Thyroid gland (tissue), 4 donors: Measurements from ENCODE around the gene TNS2. TPM values are rescaled to one million over a fixed set of nuclear protein-coding genes. Genes with fewer than 3 reads are reported as not detected.

Source experiments
- DNase-seq, 2 donors: peaks; one replicate each; pipeline ENCODE4 v3.0.0-alpha.2; 2019
- H3K27ac ChIP-seq, 3 donors: fragments of 200-600 bp; sonication (generic); 1 replicate in 2 of 3; 2 replicates in 1 of 3; pipeline ENCODE4 v1.5.1; 2016 to 2019; ENCODE audit warnings: mild to moderate bottlenecking in 1 of 3, moderate library complexity in 1 of 3
- H3K27me3 ChIP-seq: fragments of 200-600 bp; sonication (generic); one replicate; pipeline ENCODE4 v1.5.1; 2019
- H3K36me3 ChIP-seq, 2 donors: fragments of 200-600 bp; sonication (generic); one replicate each; pipeline ENCODE4 v1.5.1; 2016 to 2019
- H3K4me1 ChIP-seq, 2 donors: fragments of 200-600 bp; sonication (generic); one replicate each; pipeline ENCODE4 v1.5.1; 2017 to 2019
- H3K4me3 ChIP-seq, 3 donors: fragments of 200-600 bp; sonication (generic); replicated peaks in 1 of 3; 1 replicate in 2 of 3; 2 replicates in 1 of 3; pipeline ENCODE4 v1.5.1; 2016; ENCODE audit warnings: mild to moderate bottlenecking in 1 of 3
- H3K9me3 ChIP-seq: fragments of 200-600 bp; sonication (generic); one replicate; pipeline ENCODE4 v1.5.1; 2017
- POLR2A ChIP-seq, 2 donors: fragments of 450-650 bp; IDR thresholded peaks; one replicate each; pipeline ENCODE4 v1.6.1; 2017; ENCODE audit warnings: antibody characterized with exemption in 2 of 2, mild to moderate bottlenecking in 2 of 2, moderate library complexity in 1 of 2
- WGBS, 2 donors: methylation state at CpG; one replicate each; pipeline ENCODE4 v1.1.5; 2017; 5-methylcytosine and 5-hydroxymethylcytosine counted together
- intact Hi-C: fragments of 100-400 bp; cut with DNase I; formaldehyde crosslinking; loops from one replicate; pipeline ENCODE4 v1.15.1; 2023
- total RNA-seq, 4 donors: library from RNA; depleted of rRNA; stranded (reverse); fragments of >200 nt; gene quantifications; one replicate each; pipeline ENCODE4 v1.2.3, GENCODE V29; 2016
- TF ChIP-seq, protein P1 (sequence below), 6 experiments: fragments of 200-600 bp in 3 of 6; fragments of 450-650 bp in 3 of 6; sonication (generic) in 3 of 6; IDR thresholded peaks; one replicate each; pipeline ENCODE4 v1.5.1; 2016 to 2019; ENCODE audit warnings: antibody characterized with exemption in 6 of 6, mild to moderate bottlenecking in 2 of 6, inconsistent platforms in 1 of 6, moderate library complexity in 1 of 6

TNS2 gene
- total RNA-seq, 4 donors from 2014 or later: 86.7 to 179 (median 114) TPM

DNA sequence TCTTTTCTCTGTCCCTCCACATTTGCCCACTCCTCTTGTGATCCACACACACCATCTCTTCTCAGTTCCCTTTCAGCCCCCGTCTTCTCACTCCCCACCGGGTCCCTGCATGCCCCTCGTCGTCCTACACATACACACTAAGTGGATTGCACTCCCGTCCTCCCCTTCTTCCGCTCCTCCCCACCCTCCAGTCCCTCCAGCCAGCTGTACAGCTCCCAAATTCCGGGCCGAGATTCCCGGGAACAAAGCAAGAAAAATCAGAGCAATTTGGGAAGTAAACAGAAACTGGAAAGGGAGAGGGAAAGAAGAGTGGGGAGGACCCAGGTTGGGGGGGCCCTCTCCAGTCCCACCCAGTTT, 47.3 kb downstream of the TNS2 start:
- Histone ChIP-seq H3K36me3 (no peaks in the 10 kb centered on the region), H3K4me1 (peaks cover 13 to 34% of the 10 kb centered on the region in 2 donors), H3K4me3 (peak overlapping the region in 2 of 3 donors; percentile 17 to 40), H3K9me3 (no peaks in the 10 kb centered on the region), H3K27ac (peak overlapping the region; percentile 59 to 76 (median 72)), H3K27me3 (no peaks in the 10 kb centered on the region)
- no peak for TF ChIP-seq POLR2A (IDR thresholded peaks at IDR 0.05)
- TF ChIP-seq, protein P1, sequence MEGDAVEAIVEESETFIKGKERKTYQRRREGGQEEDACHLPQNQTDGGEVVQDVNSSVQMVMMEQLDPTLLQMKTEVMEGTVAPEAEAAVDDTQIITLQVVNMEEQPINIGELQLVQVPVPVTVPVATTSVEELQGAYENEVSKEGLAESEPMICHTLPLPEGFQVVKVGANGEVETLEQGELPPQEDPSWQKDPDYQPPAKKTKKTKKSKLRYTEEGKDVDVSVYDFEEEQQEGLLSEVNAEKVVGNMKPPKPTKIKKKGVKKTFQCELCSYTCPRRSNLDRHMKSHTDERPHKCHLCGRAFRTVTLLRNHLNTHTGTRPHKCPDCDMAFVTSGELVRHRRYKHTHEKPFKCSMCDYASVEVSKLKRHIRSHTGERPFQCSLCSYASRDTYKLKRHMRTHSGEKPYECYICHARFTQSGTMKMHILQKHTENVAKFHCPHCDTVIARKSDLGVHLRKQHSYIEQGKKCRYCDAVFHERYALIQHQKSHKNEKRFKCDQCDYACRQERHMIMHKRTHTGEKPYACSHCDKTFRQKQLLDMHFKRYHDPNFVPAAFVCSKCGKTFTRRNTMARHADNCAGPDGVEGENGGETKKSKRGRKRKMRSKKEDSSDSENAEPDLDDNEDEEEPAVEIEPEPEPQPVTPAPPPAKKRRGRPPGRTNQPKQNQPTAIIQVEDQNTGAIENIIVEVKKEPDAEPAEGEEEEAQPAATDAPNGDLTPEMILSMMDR (IDR thresholded peaks at IDR 0.05): no peak
- 1 to 5% methylated on average over 9 of the region's 9 CpGs for WGBS, 2 donors
- intact Hi-C loops: loop anchor here (2.0 kb wide), 1 partner anchor 32 kb away; no protein-coding TSS in a partner anchor
- no peak for DNase-seq

- 5 to 11% methylated on average over 19 of the region's 51 CpGs for WGBS, 2 donors
- no peaks in the 10 kb centered on the region for H3K27me3 ChIP-seq
- no peaks in the 10 kb centered on the region for H3K36me3 ChIP-seq
- peak within 1 kb of the TSS in 2 of 3 donors; percentile 17 to 40 for H3K4me3 ChIP-seq
- peaks cover 13 to 34% of the 10 kb centered on the region in 2 donors for H3K4me1 ChIP-seq
- peak; percentile 56 to 59 for DNase-seq
- H3K27ac ChIP-seq: peak within 1 kb of the TSS; percentile 59 to 76 (median 72)
- no peak for TF ChIP-seq POLR2A (IDR thresholded peaks at IDR 0.05)
- TF ChIP-seq, protein P1 (IDR thresholded peaks at IDR 0.05): peak in 1 of 6 experiments; percentile 9
- no peaks in the 10 kb centered on the region for H3K9me3 ChIP-seq
- intact Hi-C loops: loop anchor here (2.0 kb wide), 1 partner anchor 33 kb away; no protein-coding TSS in a partner anchor
These were observed 47.9 kb downstream of the TNS2 start, which contains the start of gene IGFBP6 for GRCh38 chr12:53097564-53098353. TSS of gene IGFBP6 (plus strand) at chr12:53097667. CDS start at chr12:53097718, 51 bp downstream.

GRCh38 chr12:53098354-53098981, 48.6 kb downstream of the TNS2 start:
- H3K4me1 ChIP-seq: peaks cover 13 to 34% of the 10 kb centered on the region in 2 donors
- H3K27me3 ChIP-seq: no peaks in the 10 kb centered on the region
- TF ChIP-seq, protein P1 (IDR thresholded peaks at IDR 0.05): no peak
- no peak for TF ChIP-seq POLR2A (IDR thresholded peaks at IDR 0.05)
- H3K36me3 ChIP-seq: no peaks in the 10 kb centered on the region
- peak overlapping the region in 1 of 3 donors; percentile 40 for H3K4me3 ChIP-seq
- H3K27ac ChIP-seq: peak overlapping the region; percentile 26 to 76 (median 72)
- 48 to 63% methylated on average over 13 of the region's 13 CpGs for WGBS, 2 donors
- no peaks in the 10 kb centered on the region for H3K9me3 ChIP-seq
- no peak for DNase-seq
- intact Hi-C loops: no loop called here

- WGBS, 2 donors: 23 to 25% methylated on average over 6 of the region's 6 CpGs
- H3K9me3 ChIP-seq: no peaks in the 10 kb centered on the region
- intact Hi-C loops: no loop called here
- peaks cover 13 to 34% of the 10 kb centered on the region in 2 donors for H3K4me1 ChIP-seq
- no peak overlapping the region for H3K4me3 ChIP-seq
- no peaks in the 10 kb centered on the region for H3K27me3 ChIP-seq
- peak overlapping the region; percentile 26 to 76 (median 72) for H3K27ac ChIP-seq
- TF ChIP-seq, protein P1 (IDR thresholded peaks at IDR 0.05): peak; percentile 86 to 98 (median 96)
- no peak for TF ChIP-seq POLR2A (IDR thresholded peaks at IDR 0.05)
- H3K36me3 ChIP-seq: no peaks in the 10 kb centered on the region
- peak; percentile 85 to 86 for DNase-seq
These were observed 49.4 kb downstream of the TNS2 start for GRCh38 chr12:53099071-53099882.
